Activated T-helper 1 cell treated with anti-CD3 and anti-CD28 coated beads, Interleukin-2, amount 50 U/mL, for 16 hours (primary cell): Measurements from ENCODE around the gene SRRM1.

ENCODE experiments used
- DNase-seq, 2 donors: peaks; one replicate each; pipeline ENCODE4 v3.0.0-alpha.2; 2020; ENCODE audit warnings: low read depth in 1 of 2, low spot score in 1 of 2

Gene SRRM1, protein sequence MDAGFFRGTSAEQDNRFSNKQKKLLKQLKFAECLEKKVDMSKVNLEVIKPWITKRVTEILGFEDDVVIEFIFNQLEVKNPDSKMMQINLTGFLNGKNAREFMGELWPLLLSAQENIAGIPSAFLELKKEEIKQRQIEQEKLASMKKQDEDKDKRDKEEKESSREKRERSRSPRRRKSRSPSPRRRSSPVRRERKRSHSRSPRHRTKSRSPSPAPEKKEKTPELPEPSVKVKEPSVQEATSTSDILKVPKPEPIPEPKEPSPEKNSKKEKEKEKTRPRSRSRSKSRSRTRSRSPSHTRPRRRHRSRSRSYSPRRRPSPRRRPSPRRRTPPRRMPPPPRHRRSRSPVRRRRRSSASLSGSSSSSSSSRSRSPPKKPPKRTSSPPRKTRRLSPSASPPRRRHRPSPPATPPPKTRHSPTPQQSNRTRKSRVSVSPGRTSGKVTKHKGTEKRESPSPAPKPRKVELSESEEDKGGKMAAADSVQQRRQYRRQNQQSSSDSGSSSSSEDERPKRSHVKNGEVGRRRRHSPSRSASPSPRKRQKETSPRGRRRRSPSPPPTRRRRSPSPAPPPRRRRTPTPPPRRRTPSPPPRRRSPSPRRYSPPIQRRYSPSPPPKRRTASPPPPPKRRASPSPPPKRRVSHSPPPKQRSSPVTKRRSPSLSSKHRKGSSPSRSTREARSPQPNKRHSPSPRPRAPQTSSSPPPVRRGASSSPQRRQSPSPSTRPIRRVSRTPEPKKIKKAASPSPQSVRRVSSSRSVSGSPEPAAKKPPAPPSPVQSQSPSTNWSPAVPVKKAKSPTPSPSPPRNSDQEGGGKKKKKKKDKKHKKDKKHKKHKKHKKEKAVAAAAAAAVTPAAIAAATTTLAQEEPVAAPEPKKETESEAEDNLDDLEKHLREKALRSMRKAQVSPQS

DNA sequence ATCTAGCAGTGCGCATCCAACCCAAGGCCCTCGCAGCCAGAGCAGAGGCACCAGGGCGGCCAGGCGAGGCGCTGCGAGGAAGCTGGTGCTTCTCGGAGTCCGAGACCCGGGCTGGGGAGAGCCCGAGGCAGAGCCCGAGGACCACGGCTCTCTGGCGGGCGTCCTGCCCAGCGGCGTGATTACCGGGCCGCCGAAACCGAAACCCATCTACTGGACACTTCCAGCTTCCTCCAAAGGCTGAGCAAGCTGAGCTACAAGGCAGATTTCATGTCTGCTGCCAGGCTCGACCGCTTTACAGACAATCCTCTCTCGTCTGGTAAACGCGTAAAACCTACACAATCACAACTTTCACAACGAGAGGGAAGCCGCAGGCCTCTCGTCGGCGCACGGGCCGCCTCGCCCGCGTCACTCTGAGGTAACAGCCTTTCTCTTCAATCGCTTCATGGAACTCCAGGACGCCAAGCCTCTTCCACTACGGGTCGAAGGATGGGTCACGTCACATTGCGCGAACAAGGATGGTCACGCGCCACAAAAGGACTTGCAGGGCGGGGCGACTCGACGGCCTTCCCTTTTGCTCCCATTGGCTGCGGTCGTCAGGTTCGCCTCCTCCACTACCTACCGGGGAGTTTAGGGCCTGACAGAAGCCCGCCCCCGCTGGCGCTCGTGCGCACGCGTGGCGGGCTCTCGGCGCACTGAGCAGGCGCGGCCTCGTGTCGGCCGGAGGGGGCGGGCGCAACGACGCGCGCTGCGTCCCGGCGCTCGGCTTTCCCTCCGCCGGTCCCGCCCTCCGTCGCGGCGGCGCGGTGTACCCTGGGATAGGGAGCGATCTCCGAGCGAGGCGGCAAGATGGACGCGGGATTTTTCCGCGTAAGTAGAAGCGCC lies at the start of gene SRRM1:
Gene SRRM1 (plus strand): TSS at position 822 of the 882 bp plus-strand sequence. CDS start 25 bp downstream, at position 847.
- DNase-seq, result peak; percentile 95 to 97

- no peak for DNase-seq
Observed at GRCh38 chr1:24594328-24594598, 48.8 kb upstream of the SRRM1 start.

- DNase-seq, result no peak
Observed at GRCh38 chr1:24596401-24596880, 46.7 kb upstream of the SRRM1 start.

GRCh38 chr1:24599265-24599664 lies 43.8 kb upstream of the SRRM1 start:
- no peak for DNase-seq

DNA sequence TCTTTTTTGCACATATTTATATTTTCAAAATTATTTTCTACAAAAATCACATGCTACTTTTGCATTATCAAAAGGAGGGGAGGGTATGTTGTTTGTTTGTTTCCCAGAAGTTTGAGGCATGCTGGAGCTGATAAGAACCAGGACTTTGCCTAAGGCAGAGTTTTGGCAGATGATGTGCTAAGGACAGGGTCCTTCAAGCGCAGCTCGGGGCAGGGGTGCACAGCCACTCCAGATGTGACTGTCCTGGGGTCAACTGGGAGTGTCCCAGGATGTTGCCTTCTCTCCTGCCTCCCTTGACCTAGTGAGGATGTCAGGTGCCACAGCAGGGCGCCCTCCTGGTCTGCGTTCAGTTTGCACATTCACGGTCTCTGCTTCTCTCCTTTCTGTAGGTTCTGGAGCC lies 42.6 kb upstream of the SRRM1 start:
- DNase-seq, result no peak

GRCh38 chr1:24605534-24606295 lies 37.4 kb upstream of the SRRM1 start:
- DNase-seq, result no peak

DNA sequence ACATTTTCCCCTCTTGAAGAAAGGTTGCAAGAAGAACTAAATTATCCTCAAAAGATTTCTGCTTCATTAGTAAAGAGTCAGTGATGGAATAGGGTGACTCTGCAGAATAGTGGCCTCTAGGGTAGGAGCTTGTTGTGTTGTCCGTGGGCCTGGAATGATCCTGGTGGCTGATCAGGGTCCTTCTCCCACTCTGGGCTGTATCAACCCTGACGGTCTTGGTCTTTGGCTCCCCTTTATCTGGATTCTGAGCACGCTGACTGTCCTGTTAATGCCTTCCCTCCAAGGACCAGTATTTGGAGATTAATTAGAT lies 36.9 kb upstream of the SRRM1 start:
- no peak for DNase-seq

DNA sequence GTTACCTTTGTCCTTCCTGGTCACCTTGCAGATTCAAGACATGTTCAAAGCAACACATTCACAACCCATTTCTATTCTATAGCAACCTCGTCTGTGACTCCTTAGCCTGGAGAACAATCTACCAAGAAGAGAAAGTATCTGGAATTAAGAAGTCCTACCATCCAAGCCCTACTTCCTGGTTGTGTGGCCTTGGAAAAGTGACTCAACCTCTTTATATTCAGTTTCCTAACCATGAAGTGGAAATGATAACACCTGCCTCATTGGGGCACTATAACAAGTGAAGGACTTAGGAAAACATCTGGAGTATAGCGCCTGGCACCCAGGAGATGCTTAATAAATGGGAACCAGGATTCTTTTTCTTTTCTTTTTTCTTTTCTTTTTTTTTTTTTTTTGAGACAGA lies 36.5 kb upstream of the SRRM1 start:
- DNase-seq, result no peak

- no peak for DNase-seq
Observed at GRCh38 chr1:24609949-24610517, 33.1 kb upstream of the SRRM1 start.

GRCh38 chr1:24619376-24619775 lies 23.7 kb upstream of the SRRM1 start:
- no peak for DNase-seq

DNA sequence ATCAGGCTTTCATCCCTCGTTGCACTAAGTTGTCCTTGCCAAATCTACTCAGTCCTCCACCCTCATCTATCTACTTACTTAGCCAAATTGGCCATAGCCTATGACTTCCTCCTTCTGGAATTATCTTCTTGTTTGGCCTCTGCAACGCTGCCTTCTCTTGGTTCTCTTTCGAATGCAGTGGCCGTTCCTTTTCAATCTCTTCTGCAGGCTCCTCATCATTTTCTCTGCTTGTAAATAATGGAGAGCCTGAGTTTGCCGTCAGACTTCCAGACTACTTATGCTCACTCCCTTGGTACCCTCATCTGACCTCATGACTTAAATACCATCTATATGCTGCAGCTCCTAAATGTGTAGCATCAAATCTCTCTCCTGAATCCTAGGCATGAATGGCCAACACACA lies 22.4 kb upstream of the SRRM1 start:
- no peak for DNase-seq

DNA sequence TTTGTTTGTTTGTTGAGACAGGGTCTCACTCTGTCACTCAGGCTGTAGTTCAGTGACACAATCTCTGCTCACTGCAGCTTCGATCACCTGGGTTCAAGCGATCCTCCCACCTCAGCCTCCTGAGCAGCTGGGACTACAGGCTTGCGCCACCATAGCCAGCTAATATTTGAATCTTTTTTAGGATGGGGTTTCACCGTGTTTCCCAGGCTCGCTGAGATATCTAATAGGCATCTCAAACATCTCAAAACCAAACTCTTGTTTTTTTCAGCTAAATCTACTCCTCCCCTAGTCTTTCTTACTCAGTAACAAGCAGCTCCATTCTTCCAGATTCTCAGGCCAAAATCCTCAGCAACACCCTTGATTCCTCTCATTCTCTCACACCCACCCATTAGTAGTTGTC lies 22.0 kb upstream of the SRRM1 start:
- no peak for DNase-seq

- DNase-seq, result no peak
Observed at GRCh38 chr1:24622218-24622617, 20.9 kb upstream of the SRRM1 start.

- no peak for DNase-seq
Observed at GRCh38 chr1:24632832-24633175, 10.3 kb upstream of the SRRM1 start.

DNA sequence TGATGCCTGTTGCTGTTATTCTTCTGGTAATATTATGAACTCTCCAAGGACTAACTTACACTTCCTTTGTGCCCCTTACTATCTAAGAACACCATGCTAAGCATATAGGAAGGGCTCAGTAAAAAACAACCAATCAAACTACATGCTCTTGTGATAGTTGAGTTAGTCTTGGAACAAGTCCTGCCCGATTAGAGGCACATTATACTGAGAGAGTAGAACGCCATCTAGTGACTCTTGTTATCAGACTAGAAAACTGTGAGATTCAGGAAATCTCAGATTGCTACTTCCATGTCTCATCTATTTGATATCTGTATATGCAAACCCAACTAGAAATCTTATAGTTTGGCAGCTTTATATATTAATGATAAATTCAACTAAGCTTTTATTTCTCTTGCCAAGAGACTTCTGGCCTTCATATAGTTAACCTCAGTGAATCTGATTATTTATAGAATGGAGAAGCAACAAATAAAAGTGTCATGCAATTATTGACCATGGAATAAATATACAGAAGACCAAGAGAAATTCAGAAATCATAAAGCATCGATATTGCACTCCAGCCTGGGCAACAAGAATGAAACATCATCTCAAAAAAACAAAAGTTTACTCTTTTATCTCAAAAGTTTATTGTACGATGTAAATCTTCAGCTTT lies 7.8 kb upstream of the SRRM1 start:
- no peak for DNase-seq

DNA sequence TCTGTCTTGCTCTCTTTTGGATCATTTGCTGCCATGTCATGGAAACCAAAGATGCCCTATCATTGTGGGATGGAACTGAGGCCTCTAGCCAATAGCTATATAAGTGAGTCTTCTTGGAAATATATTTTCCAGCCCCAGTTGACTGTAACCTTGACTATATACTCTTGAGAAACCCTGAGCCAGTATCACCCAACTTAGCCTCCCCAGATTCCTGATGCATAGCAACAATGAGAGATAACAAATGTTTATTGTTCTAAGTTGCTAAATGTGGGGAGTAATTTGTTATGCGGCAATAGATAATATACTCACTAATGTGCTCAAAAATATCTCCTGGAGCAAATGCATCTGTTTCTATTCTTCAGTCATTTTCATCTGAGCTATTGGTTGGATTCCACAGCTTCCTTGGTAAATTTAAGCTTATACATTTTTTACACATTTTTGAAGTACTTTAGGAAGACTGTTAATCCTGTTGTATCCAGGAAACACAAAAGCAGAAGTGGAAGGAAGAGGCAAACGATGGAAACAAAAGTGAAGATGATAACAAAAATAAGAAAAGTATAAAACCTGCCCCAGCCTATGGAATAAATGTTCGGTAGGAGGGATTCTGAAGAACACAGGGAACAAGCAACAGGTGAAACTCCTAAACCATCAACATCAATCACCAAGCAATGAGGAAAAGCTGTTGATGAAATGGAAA lies 6.3 kb upstream of the SRRM1 start:
- no peak for DNase-seq

DNA sequence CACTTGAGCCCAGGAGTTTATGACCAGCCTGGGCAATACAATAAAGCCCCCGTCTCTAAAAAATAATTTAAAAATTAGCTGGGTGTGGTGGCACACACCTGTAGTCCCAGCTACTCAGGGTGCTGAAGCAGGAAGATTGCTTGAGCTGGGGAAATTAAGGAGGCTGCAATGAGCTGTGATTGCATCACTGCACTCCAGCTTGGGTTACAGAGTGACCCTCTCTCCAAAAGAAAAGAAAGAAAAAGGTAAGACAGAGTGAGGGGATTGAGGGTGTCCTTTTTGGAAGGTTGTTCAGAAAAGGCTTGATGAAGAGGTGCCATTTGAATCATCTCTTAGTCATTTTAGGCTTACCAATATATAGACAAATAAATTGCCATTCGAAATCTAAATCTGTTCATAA lies 4.0 kb upstream of the SRRM1 start:
- no peak for DNase-seq

DNA sequence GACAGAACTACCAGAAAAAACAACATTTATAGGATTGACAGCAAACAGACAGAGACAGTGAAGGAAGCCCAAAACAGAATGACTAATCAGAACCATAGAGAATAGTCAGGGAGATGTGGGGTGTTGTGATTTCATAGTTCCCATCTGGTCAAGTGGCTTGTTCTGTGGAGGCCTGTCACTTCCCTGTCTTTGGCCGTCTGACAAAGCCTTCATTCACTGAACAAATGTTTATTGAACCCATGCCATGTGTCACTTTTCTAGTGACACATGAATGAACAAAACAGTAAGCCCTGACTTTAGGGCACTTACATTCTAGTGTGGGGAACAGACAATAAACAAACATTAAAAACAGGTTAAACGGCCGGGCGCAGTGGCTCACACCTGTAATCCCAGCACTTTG lies 3.2 kb upstream of the SRRM1 start:
- no peak for DNase-seq

GRCh38 chr1:24640288-24640687 lies 2.8 kb upstream of the SRRM1 start:
- DNase-seq, result no peak
